GM10847 (cell line): ENCODE data around the gene ULK1.

Experiments used
- POLR2A ChIP-seq: IDR thresholded peaks from 2 replicates; pipeline ENCODE4 v1.6.1; 2011; ENCODE audit not compliant: insufficient read length; ENCODE audit errors: extremely low read depth

The ULK1 gene

DNA sequence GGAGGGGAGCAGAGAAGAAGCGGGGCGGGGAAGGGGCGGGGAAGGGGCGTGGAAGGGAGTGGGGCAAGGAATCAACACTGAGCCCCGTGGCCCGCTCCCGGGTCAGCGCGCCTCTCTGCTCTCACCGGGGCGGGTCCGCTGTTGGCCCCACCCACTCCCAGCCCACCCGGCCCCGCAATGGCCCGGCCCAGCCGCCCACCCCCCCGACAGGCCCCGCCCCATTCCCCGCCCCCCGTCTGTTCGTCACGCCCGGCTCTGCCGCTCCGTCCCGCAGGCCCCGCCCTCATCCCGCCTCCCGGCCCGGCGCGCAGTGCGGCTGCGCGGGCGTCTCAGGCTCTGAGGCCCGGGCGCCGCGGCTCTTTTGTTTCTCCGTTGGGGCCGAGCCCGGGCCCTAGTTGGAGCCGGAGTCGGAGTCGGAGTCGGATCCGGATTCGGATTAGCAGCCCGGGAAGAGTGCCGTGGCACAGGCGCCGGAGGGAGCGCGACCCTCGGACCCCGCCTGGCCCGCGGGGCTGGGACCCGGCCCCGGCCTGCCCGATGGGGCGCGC lies at the start of gene ULK1:
TSS of gene ULK1 (plus strand) at position 310 of the 548 bp plus-strand sequence. CDS start 380 bp downstream, outside the sequence.
- TF ChIP-seq POLR2A: peak; percentile 66

DNA sequence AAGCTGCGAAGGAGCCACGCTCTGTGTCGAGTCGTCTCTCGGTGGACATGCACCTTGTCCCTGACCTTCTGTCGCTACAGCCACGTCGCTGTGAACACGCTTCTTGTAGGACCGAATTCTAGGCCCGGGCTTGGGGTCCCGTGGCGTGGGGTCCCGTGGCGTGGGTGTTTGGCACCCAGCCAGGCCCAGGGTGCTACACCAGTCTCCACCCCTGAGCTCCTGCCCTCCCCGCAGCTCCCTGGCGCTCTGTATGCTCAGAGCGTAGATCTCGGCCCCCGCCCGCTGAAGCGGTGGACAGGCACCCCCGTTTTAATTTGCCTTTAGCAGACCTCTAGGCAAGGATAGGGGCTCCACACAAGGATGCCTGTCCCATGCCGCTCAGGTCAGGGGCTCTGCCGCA lies 49.8 kb upstream of the ULK1 start:
- no peak for TF ChIP-seq POLR2A

DNA sequence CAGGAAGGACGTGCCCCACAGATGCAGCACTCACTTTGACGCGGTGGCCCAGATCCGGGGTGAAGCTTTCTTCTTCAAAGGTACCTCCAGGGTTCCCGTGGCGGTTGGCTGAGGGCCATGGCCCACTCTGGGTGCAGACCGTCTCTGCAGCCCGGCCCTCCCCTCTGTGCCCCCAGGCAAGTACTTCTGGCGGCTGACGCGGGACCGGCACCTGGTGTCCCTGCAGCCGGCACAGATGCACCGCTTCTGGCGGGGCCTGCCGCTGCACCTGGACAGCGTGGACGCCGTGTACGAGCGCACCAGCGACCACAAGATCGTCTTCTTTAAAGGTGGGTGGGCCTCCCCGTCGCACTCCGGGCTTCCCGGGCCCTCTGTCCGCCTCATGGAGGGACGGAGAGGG lies 49.3 kb upstream of the ULK1 start:
- no peak for TF ChIP-seq POLR2A

DNA sequence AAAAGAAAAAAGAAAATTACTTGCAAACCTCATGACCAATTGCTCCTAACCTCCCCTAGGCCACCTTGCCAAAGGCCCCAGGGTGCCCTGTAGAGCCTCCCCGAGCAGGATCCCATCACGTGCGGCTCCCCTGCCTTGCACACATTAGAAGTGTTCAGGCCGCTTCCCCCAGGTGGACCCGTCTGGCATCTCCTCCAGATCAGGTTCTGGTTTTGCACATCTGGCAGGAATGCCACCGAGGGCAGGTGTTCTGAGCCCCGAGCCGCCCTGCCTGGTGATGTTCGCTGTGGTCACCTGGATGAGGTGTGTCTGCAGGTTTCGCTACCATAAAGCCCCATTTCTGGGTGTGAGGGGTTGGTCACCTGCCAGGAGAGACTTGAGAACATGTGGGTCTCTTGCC lies 47.0 kb upstream of the ULK1 start:
- TF ChIP-seq POLR2A: no peak

DNA sequence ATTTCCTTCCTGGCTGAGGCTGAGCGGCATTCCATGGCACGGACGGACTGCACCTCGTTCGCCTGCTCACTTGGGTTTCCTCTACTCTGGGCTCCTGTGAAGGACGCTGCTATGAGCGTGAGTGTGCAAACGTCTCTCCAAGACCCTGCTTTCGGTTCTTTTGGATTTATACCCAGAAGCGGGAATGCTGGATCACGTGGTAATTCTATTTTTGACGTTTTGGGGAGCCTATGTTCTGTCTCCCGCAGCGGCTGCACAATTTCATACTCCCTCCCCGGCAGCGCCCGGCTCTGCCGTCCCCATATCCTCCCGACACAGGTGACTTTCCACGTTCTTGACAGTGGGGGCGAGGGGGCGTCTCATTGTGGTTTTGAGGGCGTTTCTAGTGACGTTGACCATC lies 45.7 kb upstream of the ULK1 start:
- no peak for TF ChIP-seq POLR2A

DNA sequence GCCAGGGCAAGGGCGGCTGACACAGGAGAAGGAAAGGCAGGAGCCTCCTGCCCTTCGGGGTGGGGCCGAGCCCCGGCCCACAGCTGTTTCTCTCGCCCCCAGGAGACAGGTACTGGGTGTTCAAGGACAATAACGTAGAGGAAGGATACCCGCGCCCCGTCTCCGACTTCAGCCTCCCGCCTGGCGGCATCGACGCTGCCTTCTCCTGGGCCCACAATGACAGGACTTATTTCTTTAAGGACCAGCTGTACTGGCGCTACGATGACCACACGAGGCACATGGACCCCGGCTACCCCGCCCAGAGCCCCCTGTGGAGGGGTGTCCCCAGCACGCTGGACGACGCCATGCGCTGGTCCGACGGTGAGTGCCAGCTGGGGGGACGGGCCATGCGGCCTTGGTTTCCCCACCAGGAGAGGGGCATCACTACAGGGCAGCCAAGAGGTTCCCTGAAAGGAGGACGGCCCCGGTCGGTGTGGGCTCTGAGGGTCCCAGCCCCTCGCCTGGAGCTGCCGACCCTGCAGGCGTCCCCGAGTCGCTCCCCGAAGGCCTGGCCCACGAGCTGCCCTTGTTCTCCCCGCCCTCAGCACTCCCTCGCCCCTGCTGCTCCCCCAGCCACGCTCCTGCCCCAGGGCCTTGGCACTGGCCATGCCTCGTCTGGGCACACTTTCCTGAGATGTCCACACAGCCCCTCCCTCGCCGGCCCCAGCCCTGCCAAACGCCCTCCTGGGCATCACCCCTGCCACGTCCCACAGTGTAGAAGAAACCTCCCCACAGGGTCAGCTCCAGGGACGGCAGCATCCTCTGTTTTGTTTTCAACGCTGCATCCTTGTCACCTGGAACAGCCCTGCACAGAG lies 44.5 kb upstream of the ULK1 start:
- no peak for TF ChIP-seq POLR2A

DNA sequence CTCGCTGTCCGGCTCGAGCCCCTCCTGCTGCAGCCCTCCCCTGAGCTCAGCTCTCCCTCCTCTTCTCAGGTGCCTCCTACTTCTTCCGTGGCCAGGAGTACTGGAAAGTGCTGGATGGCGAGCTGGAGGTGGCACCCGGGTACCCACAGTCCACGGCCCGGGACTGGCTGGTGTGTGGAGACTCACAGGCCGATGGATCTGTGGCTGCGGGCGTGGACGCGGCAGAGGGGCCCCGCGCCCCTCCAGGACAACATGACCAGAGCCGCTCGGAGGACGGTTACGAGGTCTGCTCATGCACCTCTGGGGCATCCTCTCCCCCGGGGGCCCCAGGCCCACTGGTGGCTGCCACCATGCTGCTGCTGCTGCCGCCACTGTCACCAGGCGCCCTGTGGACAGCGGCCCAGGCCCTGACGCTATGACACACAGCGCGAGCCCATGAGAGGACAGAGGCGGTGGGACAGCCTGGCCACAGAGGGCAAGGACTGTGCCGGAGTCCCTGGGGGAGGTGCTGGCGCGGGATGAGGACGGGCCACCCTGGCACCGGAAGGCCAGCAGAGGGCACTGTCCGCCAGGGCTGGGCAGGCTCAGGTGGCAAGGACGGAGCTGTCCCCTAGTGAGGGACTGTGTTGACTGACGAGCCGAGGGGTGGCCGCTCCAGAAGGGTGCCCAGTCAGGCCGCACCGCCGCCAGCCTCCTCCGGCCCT lies 43.4 kb upstream of the ULK1 start:
- TF ChIP-seq POLR2A: no peak

DNA sequence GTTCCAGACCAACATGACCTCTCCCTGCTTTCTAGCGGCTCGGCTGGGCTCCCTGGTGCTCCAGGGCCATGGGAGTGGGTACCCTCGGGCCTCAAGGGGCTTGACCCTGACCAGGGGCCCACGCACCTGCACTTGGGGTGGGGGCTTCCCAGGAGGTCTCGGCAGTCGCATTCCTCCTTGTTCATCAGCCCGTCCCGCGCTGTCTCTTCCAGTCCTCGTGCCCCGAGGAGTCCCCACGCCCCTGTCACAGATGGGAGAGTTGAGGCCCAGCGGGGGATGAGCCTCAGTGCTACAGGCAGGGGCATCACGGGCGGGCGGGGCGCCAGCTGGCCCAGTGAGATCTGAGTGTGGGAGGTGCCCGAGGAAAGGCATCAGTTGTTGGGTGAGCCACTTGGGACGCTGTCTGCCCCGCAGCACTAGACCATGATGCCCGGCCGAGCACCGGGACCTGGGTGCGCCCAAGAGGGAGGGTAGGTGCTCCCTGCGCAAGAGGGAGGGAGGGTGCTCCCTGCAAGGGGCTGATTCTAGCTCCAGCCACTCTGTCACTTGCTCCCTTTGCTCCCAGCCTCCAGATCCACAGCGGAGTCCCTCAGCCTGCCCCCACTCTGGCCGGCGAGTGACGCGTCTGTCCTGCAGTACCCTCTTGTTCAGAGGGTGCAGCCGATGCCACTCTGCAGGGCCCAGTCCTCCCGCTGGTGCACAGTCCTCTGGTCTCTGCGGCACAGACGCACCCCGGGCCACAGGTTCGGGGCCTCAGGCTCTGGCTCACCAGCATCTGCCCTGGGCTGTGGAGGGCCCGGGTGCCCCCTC lies 42.5 kb upstream of the ULK1 start:
- no peak for TF ChIP-seq POLR2A

DNA sequence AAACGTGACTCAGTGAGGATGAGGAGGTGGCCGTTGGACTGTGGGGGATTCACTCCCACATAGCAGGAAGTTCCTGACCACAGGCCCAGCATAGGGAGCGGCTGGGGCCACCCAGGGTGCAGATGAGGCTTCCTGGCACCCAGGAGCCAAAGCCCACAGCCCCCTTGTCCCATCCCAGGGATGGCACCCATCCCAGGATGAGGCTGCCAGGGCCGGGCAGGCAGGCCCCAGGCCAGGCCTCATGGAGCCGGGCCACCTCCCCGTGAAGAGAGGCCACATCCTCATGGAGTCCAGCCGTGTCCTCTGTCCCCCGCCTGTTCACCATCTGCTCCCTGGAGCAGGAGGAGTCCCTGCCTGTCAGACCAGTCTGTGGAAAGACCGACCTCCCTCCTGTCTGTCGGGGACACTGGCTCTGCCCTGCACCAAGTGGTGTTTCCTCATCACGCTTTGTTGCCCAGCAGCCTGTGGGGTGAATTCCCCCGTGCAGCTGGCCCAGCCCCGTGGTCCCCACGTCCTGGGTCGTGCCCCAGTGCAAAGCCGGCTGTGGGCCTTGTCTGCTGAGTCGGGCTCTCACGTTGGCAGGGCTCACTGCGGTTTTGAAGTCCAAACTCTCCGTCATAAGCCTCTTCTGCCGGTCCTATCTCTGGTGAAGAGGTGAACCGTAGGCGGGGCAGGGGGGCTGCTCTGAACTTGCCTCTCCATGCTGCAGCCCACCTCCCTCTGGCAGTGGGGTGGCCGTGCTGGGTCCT lies 41.7 kb upstream of the ULK1 start:
- no peak for TF ChIP-seq POLR2A

DNA sequence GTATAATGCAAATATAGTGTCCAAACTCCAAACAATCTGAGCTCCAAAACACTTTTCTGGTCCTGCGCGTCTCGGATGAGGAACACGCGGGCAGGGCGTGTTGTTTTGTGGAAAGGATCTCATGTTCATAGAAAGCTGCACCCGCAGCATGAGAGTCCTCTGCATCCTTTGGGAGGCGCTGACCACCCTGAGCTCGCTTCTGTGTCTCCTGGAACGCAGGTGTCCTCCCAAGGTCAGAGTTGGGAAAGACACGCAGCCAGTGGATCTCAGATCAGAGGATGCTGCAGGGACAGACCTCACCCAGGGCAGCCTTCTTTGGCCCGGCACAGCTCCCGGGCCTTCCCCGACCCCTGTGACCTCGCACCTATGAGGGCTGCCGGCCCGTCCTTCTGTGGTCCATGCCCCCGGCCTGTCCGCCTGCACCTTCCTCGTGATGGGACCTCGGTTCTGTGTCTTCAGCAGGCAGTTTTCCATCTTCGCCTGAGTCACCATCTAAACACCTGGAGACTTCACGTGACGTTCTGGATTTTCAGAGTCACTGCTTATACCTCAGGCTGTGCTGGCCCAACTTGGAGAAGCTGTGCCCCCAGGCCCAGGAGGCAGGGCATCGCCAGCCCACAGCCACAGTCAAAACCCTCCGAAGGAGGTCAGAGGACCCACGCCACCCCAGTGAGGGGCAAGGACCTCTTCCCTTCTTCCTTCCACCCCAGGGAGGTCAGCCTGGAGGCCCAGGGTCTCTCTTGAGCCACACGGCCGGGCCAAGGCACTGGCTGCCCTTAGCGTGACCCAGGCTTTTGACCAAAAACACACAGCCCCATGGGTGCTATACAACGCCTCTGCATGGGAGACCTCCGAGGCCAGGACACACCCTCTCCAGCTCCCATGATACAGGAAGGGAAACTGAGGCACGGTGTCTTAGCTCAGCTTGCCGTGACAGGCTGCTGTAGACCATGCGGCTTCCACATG lies 40.3 kb upstream of the ULK1 start:
- TF ChIP-seq POLR2A: no peak

DNA sequence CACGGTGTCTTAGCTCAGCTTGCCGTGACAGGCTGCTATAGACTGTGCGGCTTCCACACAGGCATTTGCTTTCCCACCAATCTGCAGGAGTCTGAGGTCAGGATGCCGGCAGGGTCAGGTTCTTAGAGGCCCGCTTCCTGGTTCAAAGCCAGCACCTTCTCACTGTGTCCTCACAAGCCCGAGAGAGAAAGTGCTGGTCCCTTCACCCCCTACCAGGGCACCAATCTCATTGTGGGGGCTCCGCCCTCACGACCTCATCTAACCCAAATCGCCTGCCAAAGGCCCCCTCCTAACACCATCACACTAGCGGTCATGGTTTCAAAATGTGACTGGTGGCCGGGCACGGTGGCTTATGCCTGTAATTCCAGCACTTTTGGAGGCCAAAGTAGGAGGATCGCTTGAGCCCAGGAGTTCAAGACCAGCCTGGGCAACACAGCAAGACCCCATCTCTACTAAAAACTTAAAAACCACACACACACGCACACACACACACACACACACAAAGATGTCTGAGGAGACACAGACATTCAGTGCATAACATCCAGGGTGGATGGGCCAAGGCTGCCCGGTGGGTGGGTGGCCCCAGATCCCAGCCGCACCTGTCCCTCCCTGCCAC lies 39.5 kb upstream of the ULK1 start:
- no peak for TF ChIP-seq POLR2A

DNA sequence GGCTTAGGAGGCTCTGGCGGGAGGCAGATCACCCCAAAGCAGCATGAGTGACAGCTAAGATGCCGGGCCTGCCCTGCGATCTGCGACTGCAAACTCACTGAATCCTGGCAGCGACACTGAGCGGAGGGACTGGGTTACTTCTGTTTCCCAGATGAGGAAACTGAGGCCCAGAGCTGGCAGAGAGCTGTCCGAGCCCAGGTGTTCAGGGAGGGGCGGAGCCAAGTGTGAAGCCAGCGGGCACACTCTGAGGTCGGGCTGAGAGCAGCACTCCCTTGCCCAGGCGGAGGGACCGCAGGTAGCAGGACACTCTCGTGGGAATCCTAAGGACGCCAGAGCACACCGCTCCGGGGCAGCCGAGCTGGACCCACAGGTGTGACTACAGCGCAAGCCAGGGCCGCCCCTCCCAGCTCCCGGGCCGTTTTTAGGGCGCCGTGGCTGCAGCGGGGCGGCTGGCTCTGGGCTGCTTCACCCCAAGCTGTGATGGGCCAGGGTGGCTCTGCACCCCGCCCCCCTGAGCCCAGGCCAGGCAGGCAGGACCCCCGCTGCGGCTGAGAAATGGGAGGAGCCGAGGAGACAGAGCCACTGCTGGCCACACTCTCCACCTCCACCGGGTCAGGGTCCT lies 38.8 kb upstream of the ULK1 start:
- no peak for TF ChIP-seq POLR2A
